A549 treated with ZK216348 at 1 μM for 4 hours (cell line): ENCODE data around the gene RECQL5. TPM values are rescaled to one million over a fixed set of nuclear protein-coding genes. Genes with fewer than 3 reads are reported as not detected.

Experiments
- total RNA-seq: library from RNA; stranded (reverse); fragments of 200-300 nt; extraction: Qiagen RNA extraction; gene quantifications from 5 replicates; pipeline ENCODE4 v1.2.3, GENCODE V29; 2022; ENCODE audit warnings: low read depth

RECQL5 gene
- total RNA-seq = 21.0 to 36.0 TPM (median 27.0 TPM) in 5 replicates

GRCh38 chr17:75666959-75667790 is at the start of gene RECQL5, which contains the start of gene SAP30BP:
Gene RECQL5, minus strand, starts transcription at chr17:75667154. Its CDS starts 597 bp downstream, at chr17:75666557.
Gene SAP30BP, plus strand, starts transcription at chr17:75667338. Its CDS starts 35 bp downstream, at chr17:75667373.

DNA sequence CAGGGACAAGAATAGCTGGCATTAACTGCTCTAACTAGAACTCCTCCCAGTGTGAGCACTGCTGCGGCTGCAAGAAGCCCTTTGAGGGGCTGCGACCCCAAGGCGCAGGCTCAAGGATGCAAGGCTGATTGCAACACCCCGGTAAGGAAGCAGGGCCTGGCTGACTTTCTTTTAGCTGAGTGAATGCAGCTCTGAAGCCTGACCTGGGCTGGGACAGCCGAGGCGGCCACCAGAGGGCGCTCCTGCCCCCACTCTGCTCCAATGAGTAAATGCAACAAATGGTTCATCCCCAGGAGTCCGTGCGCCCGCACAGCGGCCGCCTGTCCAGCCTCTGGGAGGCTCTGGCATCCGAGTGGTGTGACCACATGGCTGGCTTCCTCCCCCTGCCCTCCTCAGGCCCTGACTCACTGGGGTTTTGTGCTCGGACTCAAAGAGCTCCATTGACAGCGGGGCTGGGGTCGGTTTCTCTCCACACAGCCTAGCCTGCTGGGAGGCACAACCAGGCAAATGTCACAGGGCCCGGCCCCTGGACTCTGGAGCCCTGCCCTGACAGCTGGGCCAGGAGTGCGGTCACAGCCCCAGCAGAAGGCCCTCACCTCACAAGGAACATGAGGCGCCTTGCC is 34.0 kb downstream of the RECQL5 start, which contains the start of gene SMIM5:
SMIM5 (plus strand) TSS at position 572 of the 623 bp plus-strand sequence. CDS start 6,768 bp downstream, outside the sequence.

GRCh38 chr17:75587675-75588595 is 79.0 kb downstream of the RECQL5 start, which contains the start of gene MYO15B:
Gene MYO15B, plus strand, starts transcription at chr17:75587800. Its CDS starts 258 bp downstream, at chr17:75588058.

Other genes starting within 250 kb of the RECQL5 start
- gene TMEM94, start 210.5 kb downstream of the RECQL5 start, total RNA-seq = 27.0 to 55.8 TPM (median 51.6 TPM) in 5 replicates
- gene CASKIN2, start 151.6 kb downstream of the RECQL5 start, total RNA-seq = 7.2 to 12.1 TPM (median 11.0 TPM) in 5 replicates
- gene TSEN54, start 150.6 kb downstream of the RECQL5 start, total RNA-seq = 23.5 to 45.7 TPM (median 41.5 TPM) in 5 replicates
- 12.2 to 32.9 TPM (median 29.6 TPM) in 5 replicates for gene LLGL2, start 141.5 kb downstream of the RECQL5 start, total RNA-seq
- gene MYO15B, start 79.4 kb downstream of the RECQL5 start, total RNA-seq = 32.3 to 66.7 TPM (median 51.1 TPM) in 5 replicates
- gene SMIM5, start 33.7 kb downstream of the RECQL5 start, total RNA-seq = 0.64 to 1.4 TPM (median 1.1 TPM) in 5 replicates
- gene SAP30BP, start 184 bp upstream of the RECQL5 start, total RNA-seq = 102 to 139 TPM (median 117 TPM) in 5 replicates
- gene ITGB4, start 54.3 kb upstream of the RECQL5 start, total RNA-seq = 50.8 to 123 TPM (median 97.0 TPM) in 5 replicates
- gene GALK1, start 98.0 kb upstream of the RECQL5 start, total RNA-seq = 37.4 to 83.5 TPM (median 70.9 TPM) in 5 replicates
- 24.5 to 33.2 TPM (median 29.6 TPM) in 5 replicates for gene UNK, start 117.7 kb upstream of the RECQL5 start, total RNA-seq
- 3.3 to 7.1 TPM (median 5.1 TPM) in 5 replicates for gene UNC13D, start 177.2 kb upstream of the RECQL5 start, total RNA-seq
- gene WBP2, start 188.2 kb upstream of the RECQL5 start, total RNA-seq = 87.3 to 112 TPM (median 92.7 TPM) in 5 replicates
- gene TRIM47, start 211.4 kb upstream of the RECQL5 start, total RNA-seq = 117 to 177 TPM (median 163 TPM) in 5 replicates
- gene TRIM65, start 229.8 kb upstream of the RECQL5 start, total RNA-seq = 25.7 to 47.8 TPM (median 39.1 TPM) in 5 replicates
- 79.6 to 127 TPM (median 121 TPM) in 5 replicates for gene MRPL38, start 237.7 kb upstream of the RECQL5 start, total RNA-seq